Body of pancreas (tissue), 4 donors: ENCODE data around the gene LEMD2. TPM values are rescaled to one million over a fixed set of nuclear protein-coding genes. Genes with fewer than 3 reads are reported as not detected.

ENCODE experiments used
- ATAC-seq: fragments of 150-250 bp; one replicate; pipeline ENCODE4 v1.9.1; 2016
- DNase-seq, 4 donors: peaks; one replicate each; pipeline ENCODE4 v3.0.0-alpha.2; 2019
- H3K27ac ChIP-seq, 4 donors: fragments of 200-600 bp; sonication (generic); 1 replicate in 3 of 4; 2 replicates in 1 of 4; pipeline versions ENCODE4 v1.5.1 to v1.6.1; 2016 to 2019; ENCODE audit warnings: mild to moderate bottlenecking in 1 of 4, mixed read lengths in 1 of 4, moderate library complexity in 1 of 4
- H3K27me3 ChIP-seq, 2 donors: fragments of 200-600 bp; sonication (generic); one replicate each; pipeline ENCODE4 v1.6.0; 2016; ENCODE audit warnings: mild to moderate bottlenecking in 1 of 2
- H3K36me3 ChIP-seq, 2 donors: fragments of 200-600 bp; sonication (generic); replicated peaks in 1 of 2; 2 replicates each; pipeline ENCODE4 v1.5.1; 2016; ENCODE audit warnings: low read depth in 2 of 2; ENCODE audit not compliant: insufficient read depth in 1 of 2
- H3K4me1 ChIP-seq: fragments of 200-600 bp; sonication (generic); one replicate; pipeline ENCODE4 v1.6.0; 2016
- H3K4me3 ChIP-seq, 2 donors: fragments of 200-600 bp; sonication (generic); 1 replicate in 1 of 2; 2 replicates in 1 of 2; pipeline ENCODE4 v1.5.1; 2016 to 2019
- H3K9me3 ChIP-seq, 3 donors: fragments of 200-600 bp; sonication (generic); 1 replicate in 2 of 3; 2 replicates in 1 of 3; pipeline ENCODE4 v1.5.1; 2016
- CTCF ChIP-seq, 7 experiments: fragments of 450-650 bp in 4 of 7; fragments of 200-600 bp in 3 of 7; sonication (generic) in 3 of 7; IDR thresholded peaks; one replicate each; pipeline ENCODE4 v1.5.1; 2016 to 2019; ENCODE audit warnings: antibody characterized with exemption in 7 of 7
- POLR2A ChIP-seq, 3 donors: fragments of 450-650 bp; IDR thresholded peaks; one replicate each; pipeline ENCODE4 v1.6.1; 2016; ENCODE audit warnings: antibody characterized with exemption in 3 of 3, mild to moderate bottlenecking in 2 of 3
- WGBS, 2 donors: methylation state at CpG; one replicate each; pipeline ENCODE4 v1.1.5; 2017; 5-methylcytosine and 5-hydroxymethylcytosine counted together
- intact Hi-C: fragments of 100-400 bp; cut with DNase I; formaldehyde crosslinking; loops from one replicate; pipeline ENCODE4 v1.15.1; 2023
- total RNA-seq, 2 donors: library from RNA; depleted of rRNA; stranded (reverse); fragments of >200 nt; gene quantifications; one replicate each; pipeline ENCODE4 v1.1.0, GENCODE V29; 2016

Gene LEMD2
- total RNA-seq, 2 donors from 2014 or later: 32.7 to 48.8 TPM

DNA sequence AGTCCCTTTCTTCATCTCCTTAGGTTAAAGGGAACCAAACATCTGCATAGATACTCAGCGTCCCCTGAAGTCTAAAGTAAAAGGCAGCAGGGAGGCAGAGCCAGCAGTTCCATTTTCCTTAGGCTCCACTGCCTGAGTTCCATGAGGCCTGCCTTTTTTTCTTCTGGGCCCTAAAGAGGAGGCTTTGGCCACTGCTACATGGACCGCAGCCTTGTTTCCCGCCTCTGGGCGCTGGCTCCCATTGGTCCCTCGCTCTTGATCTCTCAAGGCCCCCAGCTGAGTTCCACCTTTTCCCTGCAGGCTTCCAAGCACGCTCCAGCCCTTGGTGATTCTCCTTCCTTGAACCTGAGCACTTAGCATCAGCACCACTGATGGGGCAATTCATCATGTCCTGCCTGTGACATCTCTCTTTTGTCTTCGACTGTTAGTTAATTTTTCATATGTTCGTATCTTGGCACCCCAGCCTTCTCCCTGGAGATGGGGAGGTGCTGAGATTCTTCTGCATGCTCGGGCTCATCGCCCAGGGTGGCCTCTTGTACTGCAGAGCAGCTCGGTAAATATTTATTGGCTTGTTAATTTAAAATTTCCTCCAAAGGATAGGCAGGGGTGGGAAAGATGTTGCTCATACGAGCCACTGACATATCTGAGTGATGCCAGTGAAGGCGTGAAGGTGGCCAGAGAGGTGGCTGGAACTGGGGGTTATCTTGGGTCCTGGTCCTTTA, 11.5 kb upstream of the LEMD2 start:
- Histone ChIP-seq H3K27ac (no peak overlapping the region), H3K36me3 (no peaks in the 10 kb centered on the region), H3K4me3 (no peak overlapping the region), H3K9me3 (no peaks in the 10 kb centered on the region), H3K27me3 (no peaks in the 10 kb centered on the region), H3K4me1 (no peaks in the 10 kb centered on the region)
- intact Hi-C loops: no loop called here
- DNase-seq (no peak), ATAC-seq (no peak)
- WGBS, 2 donors: 79% methylated on average over 13 of the region's 13 CpGs
- no peak for TF ChIP-seq POLR2A (IDR thresholded peaks at IDR 0.05)
- TF ChIP-seq CTCF (IDR thresholded peaks at IDR 0.05): no peak

GRCh38 chr6:33799454-33800113, 10.7 kb upstream of the LEMD2 start:
- ATAC-seq (no peak), DNase-seq (no peak)
- Histone ChIP-seq H3K27ac (no peak overlapping the region), H3K27me3 (no peaks in the 10 kb centered on the region), H3K4me3 (no peak overlapping the region), H3K9me3 (no peaks in the 10 kb centered on the region), H3K36me3 (no peaks in the 10 kb centered on the region), H3K4me1 (no peaks in the 10 kb centered on the region)
- no peak for TF ChIP-seq CTCF (IDR thresholded peaks at IDR 0.05)
- TF ChIP-seq POLR2A (IDR thresholded peaks at IDR 0.05): no peak
- intact Hi-C loops: no loop called here
- 60 to 66% methylated on average over 4 of the region's 4 CpGs for WGBS, 2 donors

DNA sequence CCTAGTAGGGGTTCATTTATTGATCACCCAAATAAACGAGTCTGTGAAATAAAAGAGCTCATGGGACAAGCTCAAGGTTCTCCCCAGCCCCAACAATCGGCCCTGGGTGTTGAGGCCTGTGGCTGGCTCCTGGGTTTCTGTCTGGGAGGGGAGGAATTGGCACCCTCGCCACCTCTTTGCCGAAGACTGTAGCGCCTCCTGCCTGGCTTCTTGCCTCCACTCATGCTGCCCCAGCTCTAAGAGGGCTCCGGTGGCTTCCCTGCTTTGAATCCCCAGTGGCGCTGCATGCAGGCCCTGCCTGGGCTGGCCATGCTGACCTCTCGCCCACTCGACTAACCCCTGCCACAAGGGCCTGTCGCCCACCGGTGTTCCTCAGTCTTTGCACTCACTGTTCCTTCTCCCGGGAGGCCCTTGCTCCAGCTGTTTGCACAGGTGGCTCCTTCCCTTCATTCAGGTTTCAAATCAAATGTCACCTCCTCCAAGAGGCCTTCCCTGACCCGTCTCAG, 9.5 kb upstream of the LEMD2 start:
- no peak overlapping the region for H3K27ac ChIP-seq
- H3K9me3 ChIP-seq: no peaks in the 10 kb centered on the region
- ATAC-seq (no peak), DNase-seq (no peak)
- intact Hi-C loops: no loop called here
- H3K4me1 ChIP-seq: no peaks in the 10 kb centered on the region
- no peaks in the 10 kb centered on the region for H3K36me3 ChIP-seq
- WGBS, 2 donors: 61 to 66% methylated on average over 13 of the region's 13 CpGs
- H3K4me3 ChIP-seq: no peak overlapping the region
- no peaks in the 10 kb centered on the region for H3K27me3 ChIP-seq
- TF ChIP-seq CTCF (IDR thresholded peaks at IDR 0.05) (no peak), POLR2A (IDR thresholded peaks at IDR 0.05) (no peak)

DNA sequence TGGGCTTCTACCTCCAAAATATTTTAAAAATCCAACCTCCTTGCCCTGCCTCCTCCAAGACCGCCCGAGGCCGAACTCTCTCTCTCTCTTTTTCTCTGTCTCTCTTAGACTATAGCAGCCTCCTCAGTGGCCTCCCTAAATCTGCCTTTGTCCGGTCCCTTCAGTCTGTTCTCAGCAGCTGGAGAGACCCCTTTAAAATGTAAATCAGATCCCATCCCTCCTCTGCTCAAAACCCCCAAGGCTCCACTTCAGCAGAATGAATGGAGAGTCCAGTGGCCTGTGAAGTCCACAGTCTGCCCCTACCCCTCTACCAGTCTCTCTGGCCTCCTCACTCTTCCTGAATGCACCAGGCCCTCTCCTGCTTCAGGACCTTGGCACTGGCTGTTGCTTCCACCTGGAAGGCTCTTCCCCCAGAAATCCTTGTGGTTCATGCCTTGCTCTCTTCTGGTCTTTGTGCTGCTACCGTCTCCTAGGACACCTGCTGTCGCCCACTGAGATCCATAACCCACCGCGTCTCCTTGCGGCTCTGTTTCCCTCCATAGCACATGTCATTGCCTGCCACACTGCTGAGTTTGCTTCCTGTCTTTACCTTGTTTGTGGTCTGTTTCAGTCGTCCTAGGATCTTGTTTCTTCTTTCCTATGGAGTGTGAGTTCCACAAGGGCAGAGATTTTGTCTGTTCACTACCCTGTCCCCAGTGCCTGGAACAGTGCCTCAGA, 8.9 kb upstream of the LEMD2 start:
- no peak for DNase-seq
- WGBS, 2 donors: 77 to 79% methylated on average over 10 of the region's 10 CpGs
- no peaks in the 10 kb centered on the region for H3K36me3 ChIP-seq
- H3K27me3 ChIP-seq: no peaks in the 10 kb centered on the region
- intact Hi-C loops: no loop called here
- no peak for TF ChIP-seq CTCF (IDR thresholded peaks at IDR 0.05)
- no peak for TF ChIP-seq POLR2A (IDR thresholded peaks at IDR 0.05)
- no peak for ATAC-seq
- no peak overlapping the region for H3K27ac ChIP-seq
- H3K9me3 ChIP-seq: no peaks in the 10 kb centered on the region
- no peak overlapping the region for H3K4me3 ChIP-seq
- no peaks in the 10 kb centered on the region for H3K4me1 ChIP-seq
